K562 (cell line): ENCODE measurements around the gene FOXS1. TPM values are rescaled to one million over a fixed set of nuclear protein-coding genes. Genes with fewer than 3 reads are reported as not detected.

Experiments used
- ATF3 ChIP-seq, 2 experiments: fragments of 450-650 bp in 1 of 2; sonication (generic) in 1 of 2; formaldehyde crosslinking in 1 of 2; IDR thresholded peaks in 1 of 2; conservative IDR thresholded peaks in 1 of 2; 2 replicates each; pipeline versions ENCODE4 v1.6.1 to v1.8.1; 2016 to 2023; ENCODE audit warnings: mild to moderate bottlenecking in 2 of 2, moderate library complexity in 2 of 2, inconsistent platforms in 1 of 2, missing genetic modification reagents in 1 of 2
- ATF7 ChIP-seq: fragments of 450-650 bp; IDR thresholded peaks from 2 replicates; pipeline ENCODE4 v1.7.1; 2014; ENCODE audit warnings: mild to moderate bottlenecking, moderate library complexity
- BRD9 ChIP-seq: fragments of 450-650 bp; IDR thresholded peaks from 2 replicates; pipeline ENCODE4 v1.6.1; 2018; ENCODE audit warnings: low read depth; ENCODE audit not compliant: partially characterized antibody
- CBFA2T2 ChIP-seq: fragments of 450-650 bp; conservative IDR thresholded peaks from 2 replicates; pipeline ENCODE4 v1.6.1; 2017; ENCODE audit warnings: mild to moderate bottlenecking
- CREM ChIP-seq: IDR thresholded peaks from 2 replicates; pipeline ENCODE4 v1.6.1; 2014; ENCODE audit warnings: antibody characterized with exemption, low read depth
- DACH1 ChIP-seq: fragments of 450-650 bp; IDR thresholded peaks from 2 replicates; pipeline ENCODE4 v1.6.1; 2018; ENCODE audit not compliant: partially characterized antibody
- ESRRA ChIP-seq: fragments of 450-650 bp; IDR thresholded peaks from 2 replicates; pipeline ENCODE4 v1.6.1; 2014; ENCODE audit warnings: low read depth, mild to moderate bottlenecking, moderate library complexity, borderline replicate concordance
- FOSL1 ChIP-seq: fragments of 200-800 bp; sonication (Bioruptor generic); conservative IDR thresholded peaks from 2 replicates; pipeline ENCODE4 v1.6.1; 2016; ENCODE audit warnings: missing genetic modification characterization, missing compliant biosample characterization
- GTF2E2 ChIP-seq: fragments of 200-800 bp; sonication (Bioruptor generic); IDR thresholded peaks from 2 replicates; pipeline ENCODE4 v1.6.1; 2016; ENCODE audit warnings: missing genetic modification characterization, missing compliant biosample characterization
- KDM4B ChIP-seq, 2 experiments: fragments of 450-650 bp in 1 of 2; sonication (generic) in 1 of 2; IDR thresholded peaks; 2 replicates each; pipeline ENCODE4 v1.6.1; 2016 to 2017; ENCODE audit warnings: borderline replicate concordance in 2 of 2, antibody characterized with exemption in 1 of 2, low read depth in 1 of 2, mild to moderate bottlenecking in 1 of 2
- MXD1 ChIP-seq: fragments of 250-450 bp; sonication (Bioruptor Pico); IDR thresholded peaks from 2 replicates; pipeline ENCODE4 v1.8.0; 2021; ENCODE audit warnings: borderline replicate concordance, mild to moderate bottlenecking, moderate library complexity; ENCODE audit not compliant: poor library complexity, severe bottlenecking
- NCOR1 ChIP-seq: fragments of 450-650 bp; IDR thresholded peaks from 2 replicates; pipeline ENCODE4 v1.6.1; 2016; ENCODE audit warnings: mild to moderate bottlenecking, moderate library complexity
- SAP30 ChIP-seq: fragments of 200-600 bp; sonication (generic); IDR thresholded peaks from 2 replicates; pipeline ENCODE4 v1.6.1; 2012; ENCODE audit warnings: borderline replicate concordance, low read depth, mild to moderate bottlenecking, moderate library complexity, low read length, control low read depth, inconsistent platforms; ENCODE audit not compliant: insufficient read depth, poor library complexity, severe bottlenecking
- TEAD2 ChIP-seq: fragments of 450-650 bp; IDR thresholded peaks from 2 replicates; pipeline ENCODE4 v1.6.1; 2016; ENCODE audit warnings: missing genetic modification characterization, control low read depth, missing compliant biosample characterization
- TEAD4 ChIP-seq, 2 experiments: sonication (generic) in 1 of 2; formaldehyde crosslinking in 1 of 2; IDR thresholded peaks; 2 replicates each; pipeline versions ENCODE4 v1.6.1 to v1.8.0; 2012 to 2022; ENCODE audit warnings: borderline replicate concordance in 1 of 2, inconsistent platforms in 1 of 2, low read length in 1 of 2, mild to moderate bottlenecking in 1 of 2, missing genetic modification reagents in 1 of 2
- TSHZ1 ChIP-seq: fragments of 250-450 bp; sonication (Bioruptor Pico); IDR thresholded peaks from 2 replicates; pipeline ENCODE4 v1.4.0; 2020; ENCODE audit warnings: mild to moderate bottlenecking, moderate library complexity
- USF2 ChIP-seq: sonication (generic); formaldehyde crosslinking; IDR thresholded peaks from 2 replicates; pipeline ENCODE4 v1.5.0; 2020; ENCODE audit warnings: missing genetic modification reagents
- ZFP1 ChIP-seq: fragments of 450-650 bp; formaldehyde crosslinking; IDR thresholded peaks from 2 replicates; pipeline ENCODE4 v1.4.0; 2020; ENCODE audit warnings: mild to moderate bottlenecking, mixed read lengths
- ZNF133 ChIP-seq: fragments of 250-450 bp; sonication (Bioruptor Pico); IDR thresholded peaks from 2 replicates; pipeline ENCODE4 v1.4.0; 2020; ENCODE audit warnings: mild to moderate bottlenecking
- ZNF324 ChIP-seq: fragments of 250-450 bp; sonication (Bioruptor Pico); IDR thresholded peaks from 2 replicates; pipeline ENCODE4 v1.4.0; 2020; ENCODE audit warnings: mild to moderate bottlenecking
- ZNF778 ChIP-seq: fragments of 450-650 bp; formaldehyde crosslinking; IDR thresholded peaks from 2 replicates; pipeline ENCODE4 v1.4.0; 2020; ENCODE audit warnings: mild to moderate bottlenecking, moderate library complexity
- polyA plus RNA-seq, 8 experiments: library from polyadenylated mRNA; depleted of rRNA in 4 of 8; stranded (reverse) in 5 of 8; unstranded in 3 of 8; fragments of >200 nt; fragmentation: Nextera tagmentation in 2 of 8; fragmentation: Illumina TruSeq in 1 of 8; extraction: Ambion mirVana in 2 of 8; extraction: Trizol in 1 of 8; gene quantifications; 2 replicates each; pipeline versions ENCODE4 v1.2.1 to v1.2.3, GENCODE V29; 2011 to 2014; ENCODE audit warnings: inconsistent platforms in 1 of 8, missing spikeins in 1 of 8
- total RNA-seq, 7 experiments: library from RNA; depleted of rRNA in 6 of 7; stranded (reverse); fragments of >200 nt in 6 of 7; fragmentation: Illumina TruSeq in 2 of 7; extraction: Trizol in 2 of 7; gene quantifications; 2 replicates each; pipeline versions ENCODE4 v1.2.1 to v1.2.3, GENCODE V29; 2011 to 2021; ENCODE audit warnings: low replicate concordance in 1 of 7

The FOXS1 gene
- total and polyA plus RNA-seq, 9 of the 15 experiments (the other 6 are each of a cell fraction or from before 2014, with no cell fraction given) = not detected

- no peak for TF ChIP-seq TEAD2 (tag)
- 0 out of 2 replicates have a peak, but pooled peaks have one; percentile 29 for TF ChIP-seq FOSL1 (tag)
- no peak for TF ChIP-seq USF2 (CRISPR knock-in tag)
- TF ChIP-seq ZFP1 = no peak
- no peak for TF ChIP-seq NCOR1
- no peak for TF ChIP-seq TSHZ1 (CRISPR knock-in tag)
- peak; percentile 70 for TF ChIP-seq CREM
- TF ChIP-seq ZNF324 (CRISPR knock-in tag) = no peak
- TF ChIP-seq ESRRA = peak; percentile 53; the same call in 1 of the 2 replicates
- TF ChIP-seq CBFA2T2 = peak; percentile 51; the same call in 1 of the 2 replicates
- TF ChIP-seq MXD1 = no peak
- no peak for TF ChIP-seq DACH1
- no peak for TF ChIP-seq ZNF133 (CRISPR knock-in tag)
- no peak for TF ChIP-seq SAP30
- TF ChIP-seq GTF2E2 (tag) = no peak
- no peak for TF ChIP-seq BRD9
- TF ChIP-seq KDM4B (IDR thresholded peaks at IDR 0.05; ENCODE audit: borderline replicate concordance in 2 of 2, low read depth in 1 of 2) = no peak
- peak; percentile 68; the same call in 1 of the 2 replicates for TF ChIP-seq TEAD4 (IDR thresholded peaks at IDR 0.05; ENCODE audit: low read length)
- TF ChIP-seq TEAD4 (CRISPR knock-in tag; IDR thresholded peaks at IDR 0.05; ENCODE audit: borderline replicate concordance) = no peak
- TF ChIP-seq ATF7 = peak; percentile 94
- no peak for TF ChIP-seq ZNF778
- TF ChIP-seq ATF3 (IDR thresholded peaks at IDR 0.05) = peak; percentile 79
- TF ChIP-seq ATF3 (CRISPR knock-in tag; conservative IDR thresholded peaks at IDR 0.05) = no peak
These were observed 33.3 kb downstream of the FOXS1 start (continued) for GRCh38 chr20:31811796-31812728.
